SK-N-SH (cell line): ENCODE measurements around the gene OCIAD2. TPM values are rescaled to one million over a fixed set of nuclear protein-coding genes. Genes with fewer than 3 reads are reported as not detected.

ENCODE experiments used
- CTCF ChIA-PET: fragments of 300-600, 350-600 bp; formaldehyde crosslinking; extraction: SDS; loops from one replicate; lab custom pipeline; 2021; lab: Yijun Ruan, JAX
- POLR2A ChIA-PET: fragments of 350-600 bp; sonication (Branson Sonifier 250); formaldehyde crosslinking; extraction: SDS; loops from one replicate; lab custom pipeline; 2020; ENCODE audit warnings: antibody characterized with exemption, inconsistent platforms; lab: Yijun Ruan, JAX
- DNase-seq: peaks from one replicate; pipeline ENCODE4 v3.0.0; 2012
- H2AFZ ChIP-seq: fragments of 200-600 bp; sonication (generic); 2 replicates; pipeline ENCODE4 v1.8.1; 2016; ENCODE audit warnings: antibody characterized with exemption, mild to moderate bottlenecking, low read depth
- H3F3A ChIP-seq: fragments of 200-600 bp; sonication (generic); replicated peaks from 2 replicates; pipeline ENCODE3; 2016; ENCODE audit warnings: antibody characterized with exemption, mild to moderate bottlenecking; ENCODE audit not compliant: insufficient read depth
- H3K27ac ChIP-seq, 2 experiments: fragments of 200-500 bp in 1 of 2; fragments of 200-600 bp in 1 of 2; sonication (Bioruptor generic) in 1 of 2; sonication (generic), shearing (Covaris generic) in 1 of 2; 2 replicates each; pipeline versions ENCODE4 v1.5.1 to v1.6.1; 2014 to 2016; ENCODE audit warnings: low read depth in 2 of 2, inconsistent platforms in 1 of 2, low read length in 1 of 2, mild to moderate bottlenecking in 1 of 2, mixed read lengths in 1 of 2
- H3K27me3 ChIP-seq: fragments of 200-600 bp; sonication (generic), shearing (Covaris generic); 2 replicates; pipeline ENCODE4 v1.6.1; 2016; ENCODE audit warnings: mixed run types; ENCODE audit not compliant: insufficient read depth
- H3K36me3 ChIP-seq, 2 experiments: fragments of 200-500 bp in 1 of 2; fragments of 200-600 bp in 1 of 2; sonication (Bioruptor generic) in 1 of 2; sonication (generic) in 1 of 2; replicated peaks in 1 of 2; 2 replicates each; pipeline versions ENCODE3 to v1.5.1; 2014 to 2016; ENCODE audit warnings: low read length in 1 of 2, mild to moderate bottlenecking in 1 of 2; ENCODE audit not compliant: insufficient read depth in 2 of 2, control insufficient read depth in 1 of 2
- H3K4me1 ChIP-seq, 2 experiments: fragments of 200-500 bp in 1 of 2; fragments of 200-600 bp in 1 of 2; sonication (Bioruptor generic) in 1 of 2; sonication (generic), shearing (Covaris generic) in 1 of 2; 2 replicates each; pipeline versions ENCODE4 v1.5.1 to v1.6.1; 2014 to 2016; ENCODE audit warnings: low read depth in 1 of 2, low read length in 1 of 2, mixed run types in 1 of 2; ENCODE audit not compliant: insufficient read depth in 2 of 2, control insufficient read depth in 1 of 2
- H3K4me2 ChIP-seq: fragments of 200-600 bp; sonication (generic), shearing (Covaris generic); 2 replicates; pipeline ENCODE4 v1.6.1; 2017; ENCODE audit warnings: mixed run types
- H3K4me3 ChIP-seq, 2 experiments: fragments of 200-500 bp in 1 of 2; fragments of 200-600 bp in 1 of 2; sonication (Bioruptor generic) in 1 of 2; sonication (generic), shearing (Covaris generic) in 1 of 2; 2 replicates each; pipeline versions ENCODE4 v1.5.1 to v1.8.1; 2014 to 2016; ENCODE audit warnings: low read depth in 2 of 2, inconsistent platforms in 1 of 2, low read length in 1 of 2, mild to moderate bottlenecking in 1 of 2, mixed read lengths in 1 of 2, moderate library complexity in 1 of 2
- H3K79me2 ChIP-seq: fragments of 200-600 bp; sonication (generic); 2 replicates; pipeline ENCODE4 v1.8.1; 2017; ENCODE audit warnings: mild to moderate bottlenecking; ENCODE audit not compliant: insufficient read depth
- H3K9ac ChIP-seq: fragments of 200-600 bp; sonication (generic); 2 replicates; pipeline ENCODE4 v1.6.1; 2017; ENCODE audit warnings: mixed run types
- H3K9me2 ChIP-seq: fragments of 200-600 bp; sonication (generic); 2 replicates; pipeline ENCODE4 v1.6.1; 2017; ENCODE audit warnings: mixed run types
- H3K9me3 ChIP-seq: fragments of 200-600 bp; sonication (generic); 2 replicates; pipeline ENCODE4 v1.6.1; 2017; ENCODE audit warnings: mixed run types, mild to moderate bottlenecking, moderate library complexity
- H4K20me1 ChIP-seq: fragments of 200-600 bp; sonication (generic); 2 replicates; pipeline ENCODE4 v1.6.1; 2017; ENCODE audit warnings: mild to moderate bottlenecking, mixed run types; ENCODE audit not compliant: insufficient read depth
- ELF1 ChIP-seq: IDR thresholded peaks from 2 replicates; pipeline ENCODE4 v1.4.0; 2012
- EZH2phosphoT487 ChIP-seq: fragments of 200-600 bp; sonication (generic); IDR thresholded peaks from 2 replicates; pipeline ENCODE4 v1.6.1; 2017; ENCODE audit warnings: low read depth, mixed run types, mild to moderate bottlenecking, antibody characterized with exemption, moderate library complexity, borderline replicate concordance
- FOSL2 ChIP-seq: IDR thresholded peaks from 2 replicates; pipeline ENCODE4 v1.4.0; 2012; ENCODE audit warnings: low read depth, mild to moderate bottlenecking, moderate library complexity, borderline replicate concordance
- FOXM1 ChIP-seq: IDR thresholded peaks from 2 replicates; pipeline ENCODE4 v1.4.0; 2012; ENCODE audit warnings: low read depth, mild to moderate bottlenecking
- GATA2 ChIP-seq: sonication (generic); formaldehyde crosslinking; IDR thresholded peaks from 2 replicates; pipeline ENCODE4 v1.5.0; 2020; ENCODE audit warnings: mild to moderate bottlenecking, missing genetic modification reagents
- MAX ChIP-seq: IDR thresholded peaks from 2 replicates; pipeline ENCODE4 v1.4.0; 2012; ENCODE audit warnings: low read depth
- NFIC ChIP-seq: IDR thresholded peaks from 2 replicates; pipeline ENCODE4 v1.4.0; 2012; ENCODE audit warnings: borderline replicate concordance
- NRF1 ChIP-seq: IDR thresholded peaks from 2 replicates; pipeline ENCODE4 v1.6.1; 2012; ENCODE audit warnings: low read depth, mild to moderate bottlenecking, low read length
- POLR2AphosphoS5 ChIP-seq: IDR thresholded peaks from 2 replicates; pipeline ENCODE4 v1.6.1; 2012; ENCODE audit warnings: low read depth, low read length
- RAD21 ChIP-seq: IDR thresholded peaks from 2 replicates; pipeline ENCODE4 v1.6.1; 2012; ENCODE audit warnings: mild to moderate bottlenecking, low read length
- RCOR1 ChIP-seq: fragments of 150-350 bp; IDR thresholded peaks from 2 replicates; pipeline ENCODE4 v1.6.1; 2017; ENCODE audit warnings: antibody characterized with exemption, low read length
- RFX5 ChIP-seq: IDR thresholded peaks from 2 replicates; pipeline ENCODE4 v1.6.1; 2012; ENCODE audit warnings: mild to moderate bottlenecking, improper control_type of control experiment, low read length
- RXRA ChIP-seq: IDR thresholded peaks from 2 replicates; pipeline ENCODE4 v1.4.0; 2012; ENCODE audit warnings: low read depth, mild to moderate bottlenecking, borderline replicate concordance
- TAF1 ChIP-seq: IDR thresholded peaks from 2 replicates; pipeline ENCODE4 v1.6.1; 2012; ENCODE audit warnings: low read depth, mild to moderate bottlenecking, low read length, moderate library complexity, borderline replicate concordance
- TCF12 ChIP-seq: IDR thresholded peaks from 2 replicates; pipeline ENCODE4 v1.4.0; 2012
- TEAD4 ChIP-seq: IDR thresholded peaks from 2 replicates; pipeline ENCODE4 v1.4.0; 2012; ENCODE audit warnings: mild to moderate bottlenecking, borderline replicate concordance; ENCODE audit not compliant: insufficient read depth
- USF1 ChIP-seq: IDR thresholded peaks from 2 replicates; pipeline ENCODE4 v1.4.0; 2012; ENCODE audit warnings: low read depth, borderline replicate concordance
- WGBS: methylation state at CpG from one replicate; pipeline ENCODE4 v1.1.6; 2017; ENCODE audit warnings: low lambda C conversion rate; 5-methylcytosine and 5-hydroxymethylcytosine counted together
- polyA plus RNA-seq, 3 experiments: library from polyadenylated mRNA; depleted of rRNA; stranded (reverse); fragments of >200 nt; gene quantifications; 2 replicates each; pipeline ENCODE4 v1.2.3, GENCODE V29; 2012
- TF ChIP-seq, protein P1 (sequence below): fragments of 200-600 bp; sonication (generic); IDR thresholded peaks from 2 replicates; pipeline ENCODE4 v1.6.1; 2017; ENCODE audit warnings: antibody characterized with exemption, mild to moderate bottlenecking, moderate library complexity

The OCIAD2 gene
- polyA plus RNA-seq, 1 of the 3 experiments (the other 2 are of a cell fraction) = 387 TPM

DNA sequence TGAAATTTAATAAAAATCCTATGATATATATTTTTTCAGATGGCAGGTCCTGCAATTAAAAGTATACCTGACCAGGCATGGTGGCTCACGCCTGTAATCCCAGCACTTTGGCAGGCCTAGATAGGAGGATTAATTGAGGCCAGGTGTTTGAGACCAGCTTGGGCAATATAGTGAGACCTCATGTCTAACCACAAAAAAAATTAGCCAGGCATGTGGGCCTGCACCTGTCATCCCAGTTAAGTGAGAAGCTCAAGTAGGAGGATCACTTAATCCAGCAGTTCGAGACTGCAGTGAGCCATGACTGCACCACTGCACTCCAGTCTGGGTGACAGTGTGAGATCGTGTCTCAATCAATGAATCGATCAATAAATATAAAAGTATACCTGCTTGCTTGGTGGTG is 2.5 kb downstream of the OCIAD2 start:
- CTCF ChIA-PET = interaction anchor here (1.3 to 2.1 kb wide), 2 partner anchors 59 to 325 kb away, joined by 6 to 8 read pairs; no protein-coding TSS in a partner anchor
- peaks cover 42% of the 10 kb centered on the region for H3F3A ChIP-seq
- H3K9me3 ChIP-seq = no peaks in the 10 kb centered on the region
- peaks cover 20 to 32% of the 10 kb centered on the region in 2 experiments for H3K36me3 ChIP-seq
- no peak for DNase-seq
- H3K27ac ChIP-seq = peak overlapping the region in 1 of 2 experiments; percentile 72; a peak in 1 of 4 replicates
- no peak overlapping the region for H3K4me3 ChIP-seq
- peaks cover 43% of the 10 kb centered on the region for H3K79me2 ChIP-seq
- H2AFZ ChIP-seq = no peak overlapping the region
- H3K4me2 ChIP-seq = peak overlapping the region; percentile 95; the same call in 1 of the 2 replicates
- H3K9me2 ChIP-seq = no peaks in the 10 kb centered on the region
- no peak overlapping the region for H3K9ac ChIP-seq
- POLR2A ChIA-PET = no interaction called here
- TF ChIP-seq USF1 (no peak), NRF1 (no peak), TEAD4 (no peak), NFIC (no peak), EZH2phosphoT487 (no peak), GATA2 (CRISPR knock-in tag) (no peak), RAD21 (no peak), TAF1 (no peak), ELF1 (no peak), POLR2AphosphoS5 (no peak), FOXM1 (no peak), TCF12 (no peak), RFX5 (no peak), RCOR1 (no peak), MAX (no peak)
- TF ChIP-seq, protein P1, sequence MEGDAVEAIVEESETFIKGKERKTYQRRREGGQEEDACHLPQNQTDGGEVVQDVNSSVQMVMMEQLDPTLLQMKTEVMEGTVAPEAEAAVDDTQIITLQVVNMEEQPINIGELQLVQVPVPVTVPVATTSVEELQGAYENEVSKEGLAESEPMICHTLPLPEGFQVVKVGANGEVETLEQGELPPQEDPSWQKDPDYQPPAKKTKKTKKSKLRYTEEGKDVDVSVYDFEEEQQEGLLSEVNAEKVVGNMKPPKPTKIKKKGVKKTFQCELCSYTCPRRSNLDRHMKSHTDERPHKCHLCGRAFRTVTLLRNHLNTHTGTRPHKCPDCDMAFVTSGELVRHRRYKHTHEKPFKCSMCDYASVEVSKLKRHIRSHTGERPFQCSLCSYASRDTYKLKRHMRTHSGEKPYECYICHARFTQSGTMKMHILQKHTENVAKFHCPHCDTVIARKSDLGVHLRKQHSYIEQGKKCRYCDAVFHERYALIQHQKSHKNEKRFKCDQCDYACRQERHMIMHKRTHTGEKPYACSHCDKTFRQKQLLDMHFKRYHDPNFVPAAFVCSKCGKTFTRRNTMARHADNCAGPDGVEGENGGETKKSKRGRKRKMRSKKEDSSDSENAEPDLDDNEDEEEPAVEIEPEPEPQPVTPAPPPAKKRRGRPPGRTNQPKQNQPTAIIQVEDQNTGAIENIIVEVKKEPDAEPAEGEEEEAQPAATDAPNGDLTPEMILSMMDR = no peak
- peaks cover 18 to 35% of the 10 kb centered on the region in 2 experiments for H3K4me1 ChIP-seq
- 95% methylated on average over 4 of the region's 4 CpGs for WGBS
- no peaks in the 10 kb centered on the region for H4K20me1 ChIP-seq
- H3K27me3 ChIP-seq = no peaks in the 10 kb centered on the region

DNA sequence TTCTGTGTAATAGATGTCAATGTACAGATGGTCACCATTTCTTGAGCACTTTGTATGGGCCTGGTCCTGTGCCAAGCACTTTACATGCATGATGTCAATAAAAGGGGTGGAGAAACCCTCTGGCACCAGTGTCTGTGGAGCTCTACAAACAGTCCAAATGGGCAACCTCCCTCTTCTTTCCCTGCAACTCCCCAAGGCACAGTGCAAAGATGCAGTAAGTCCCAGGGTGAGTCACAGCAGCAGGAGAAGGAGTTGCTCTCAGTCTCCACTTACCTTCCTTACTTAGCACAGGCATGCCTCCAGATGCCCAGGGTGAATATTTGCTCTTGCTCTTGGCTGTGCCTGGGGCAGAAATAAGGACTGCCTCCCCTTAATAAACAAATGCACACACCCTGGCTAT is 4.3 kb downstream of the OCIAD2 start:
- H3K79me2 ChIP-seq = peaks cover 56% of the 10 kb centered on the region
- H3K9me3 ChIP-seq = no peaks in the 10 kb centered on the region
- DNase-seq = no peak
- H3K4me1 ChIP-seq = peaks cover 18 to 37% of the 10 kb centered on the region in 2 experiments
- H4K20me1 ChIP-seq = no peaks in the 10 kb centered on the region
- peaks cover 32% of the 10 kb centered on the region for H3F3A ChIP-seq
- H3K4me2 ChIP-seq = no peak overlapping the region
- no peak overlapping the region for H2AFZ ChIP-seq
- H3K9ac ChIP-seq = no peak overlapping the region
- H3K9me2 ChIP-seq = no peaks in the 10 kb centered on the region
- H3K27ac ChIP-seq = no peak overlapping the region
- CTCF ChIA-PET = no interaction called here
- no peak overlapping the region for H3K4me3 ChIP-seq
- POLR2A ChIA-PET = no interaction called here
- H3K27me3 ChIP-seq = no peaks in the 10 kb centered on the region
- no peak for TF ChIP-seq RXRA
- peak; percentile 44; the same call in 1 of the 2 replicates for TF ChIP-seq FOSL2
- H3K36me3 ChIP-seq = peaks cover 36 to 51% of the 10 kb centered on the region in 2 experiments
